Neural cell (in vitro differentiated cells): ENCODE results near the gene IPPK. TPM values are rescaled to one million over a fixed set of nuclear protein-coding genes. Genes with fewer than 3 reads are reported as not detected.

Source experiments
- H2AFZ ChIP-seq: fragments of 200-600, 300-800 bp; sonication (generic), shearing (Covaris generic); 2 replicates; pipeline ENCODE4 v1.6.0; 2014; ENCODE audit warnings: low read depth, mild to moderate bottlenecking, antibody characterized with exemption, low read length, moderate library complexity
- H3F3A ChIP-seq: fragments of 200-600 bp; shearing (Covaris generic); 2 replicates; pipeline ENCODE4 v1.6.1; 2016; ENCODE audit warnings: mild to moderate bottlenecking, moderate library complexity, mixed read lengths, antibody characterized with exemption, low read length; ENCODE audit not compliant: insufficient read depth, poor library complexity, severe bottlenecking
- H3K27ac ChIP-seq: fragments of 200-600, 300-800 bp; sonication (generic), shearing (Covaris generic); 2 replicates; pipeline ENCODE4 v1.5.1; 2014; ENCODE audit warnings: mild to moderate bottlenecking, low read length, moderate library complexity
- H3K27me3 ChIP-seq: fragments of 300-800, 200-600 bp; sonication (generic), shearing (Covaris generic); 2 replicates; pipeline ENCODE4 v1.6.0; 2014; ENCODE audit warnings: mild to moderate bottlenecking, low read depth, low read length, moderate library complexity; ENCODE audit not compliant: insufficient read depth
- H3K36me3 ChIP-seq: fragments of 300-800, 200-600 bp; sonication (generic), shearing (Covaris generic); 2 replicates; pipeline ENCODE4 v1.5.1; 2014; ENCODE audit warnings: mild to moderate bottlenecking, antibody characterized with exemption, low read length, moderate library complexity; ENCODE audit not compliant: insufficient read depth
- H3K4me2 ChIP-seq: fragments of 300-800, 200-600 bp; sonication (generic), shearing (Covaris generic); 2 replicates; pipeline ENCODE4 v1.6.0; 2014; ENCODE audit warnings: mild to moderate bottlenecking, low read length
- H3K4me3 ChIP-seq: fragments of 300-800, 200-600 bp; sonication (generic), shearing (Covaris generic); 2 replicates; pipeline ENCODE4 v1.5.1; 2014; ENCODE audit warnings: mild to moderate bottlenecking, low read length, moderate library complexity
- H3K79me2 ChIP-seq: fragments of 200-600 bp; shearing (Covaris generic); replicated peaks from 2 replicates; pipeline ENCODE4 v1.6.0; 2014; ENCODE audit warnings: mild to moderate bottlenecking, low read length, moderate library complexity; ENCODE audit not compliant: insufficient read depth
- H3K9ac ChIP-seq: fragments of 300-800, 200-600 bp; sonication (generic), shearing (Covaris generic); 2 replicates; pipeline ENCODE4 v1.6.1; 2016; ENCODE audit warnings: mild to moderate bottlenecking, low read length, mixed read lengths
- H3K9me2 ChIP-seq: fragments of 200-600 bp; shearing (Covaris generic); 2 replicates; pipeline ENCODE4 v1.6.1; 2016; ENCODE audit warnings: mild to moderate bottlenecking, low read length, mixed read lengths; ENCODE audit not compliant: insufficient read depth
- H3K9me3 ChIP-seq: fragments of 200-600, 300-800 bp; sonication (generic), shearing (Covaris generic); 2 replicates; pipeline ENCODE4 v1.6.1; 2016; ENCODE audit warnings: mild to moderate bottlenecking, mixed run types, low read length, moderate library complexity, mixed read lengths
- H4K20me1 ChIP-seq: fragments of 200-600 bp; shearing (Covaris generic); 2 replicates; pipeline ENCODE4 v1.6.1; 2016; ENCODE audit warnings: mild to moderate bottlenecking, mixed run types; ENCODE audit not compliant: insufficient read depth
- EP300 ChIP-seq: fragments of 450-650 bp; conservative IDR thresholded peaks from 2 replicates; pipeline ENCODE4 v1.6.1; 2014; ENCODE audit warnings: antibody characterized with exemption, mild to moderate bottlenecking, moderate library complexity; ENCODE audit not compliant: poor library complexity, severe bottlenecking
- EZH2 ChIP-seq: fragments of 200-600, 300-800 bp; shearing (Covaris generic), sonication (generic); IDR thresholded peaks from 2 replicates; pipeline ENCODE4 v1.6.1; 2014; ENCODE audit warnings: antibody characterized with exemption, low read length, borderline replicate concordance, mild to moderate bottlenecking; ENCODE audit not compliant: insufficient read depth, poor library complexity, severe bottlenecking
- MXI1 ChIP-seq: fragments of 450-650 bp; conservative IDR thresholded peaks from 2 replicates; pipeline ENCODE4 v1.6.1; 2014; ENCODE audit warnings: antibody characterized with exemption, mild to moderate bottlenecking; ENCODE audit not compliant: poor library complexity, severe bottlenecking
- POLR2AphosphoS5 ChIP-seq: IDR thresholded peaks from 2 replicates; pipeline ENCODE4 v1.6.1; 2012
- RAD21 ChIP-seq: fragments of 450-650 bp; conservative IDR thresholded peaks from 2 replicates; pipeline ENCODE4 v1.6.1; 2014; ENCODE audit warnings: antibody characterized with exemption, mild to moderate bottlenecking, moderate library complexity
- REST ChIP-seq: IDR thresholded peaks from 2 replicates; pipeline ENCODE4 v1.6.1; 2012; ENCODE audit warnings: borderline replicate concordance
- SMC3 ChIP-seq: fragments of 450-650 bp; conservative IDR thresholded peaks from 2 replicates; pipeline ENCODE4 v1.6.1; 2014; ENCODE audit warnings: antibody characterized with exemption, mild to moderate bottlenecking, moderate library complexity; ENCODE audit not compliant: poor library complexity
- TAF1 ChIP-seq: IDR thresholded peaks from 2 replicates; pipeline ENCODE4 v1.6.1; 2012; ENCODE audit warnings: low read depth
- polyA plus RNA-seq: library from polyadenylated mRNA; depleted of rRNA; stranded (reverse); fragments of >200 nt; gene quantifications from 2 replicates; pipeline ENCODE4 v1.2.3, GENCODE V29; 2014
- TF ChIP-seq, protein P1 (sequence below): fragments of 450-650 bp; IDR thresholded peaks from 2 replicates; pipeline ENCODE4 v1.5.1; 2014; ENCODE audit warnings: antibody characterized with exemption, mild to moderate bottlenecking, moderate library complexity; ENCODE audit not compliant: poor library complexity, severe bottlenecking

Gene IPPK
- polyA plus RNA-seq, 1 donor from 2014 or later: 34.3 TPM

GRCh38 chr9:92716557-92716956 is 46.6 kb upstream of the IPPK start:
- no peak overlapping the region for H2AFZ ChIP-seq
- H3F3A ChIP-seq: no peaks in the 10 kb centered on the region
- H3K9me2 ChIP-seq: no peaks in the 10 kb centered on the region
- no peak overlapping the region for H3K9ac ChIP-seq
- no peaks in the 10 kb centered on the region for H4K20me1 ChIP-seq
- no peak overlapping the region for H3K27ac ChIP-seq
- TF ChIP-seq RAD21: peak; percentile 78
- no peak for TF ChIP-seq MXI1
- TF ChIP-seq EP300: no peak
- peak; percentile 82 for TF ChIP-seq SMC3
- no peak for TF ChIP-seq POLR2AphosphoS5
- TF ChIP-seq TAF1: no peak
- TF ChIP-seq EZH2: no peak
- TF ChIP-seq, protein P1, sequence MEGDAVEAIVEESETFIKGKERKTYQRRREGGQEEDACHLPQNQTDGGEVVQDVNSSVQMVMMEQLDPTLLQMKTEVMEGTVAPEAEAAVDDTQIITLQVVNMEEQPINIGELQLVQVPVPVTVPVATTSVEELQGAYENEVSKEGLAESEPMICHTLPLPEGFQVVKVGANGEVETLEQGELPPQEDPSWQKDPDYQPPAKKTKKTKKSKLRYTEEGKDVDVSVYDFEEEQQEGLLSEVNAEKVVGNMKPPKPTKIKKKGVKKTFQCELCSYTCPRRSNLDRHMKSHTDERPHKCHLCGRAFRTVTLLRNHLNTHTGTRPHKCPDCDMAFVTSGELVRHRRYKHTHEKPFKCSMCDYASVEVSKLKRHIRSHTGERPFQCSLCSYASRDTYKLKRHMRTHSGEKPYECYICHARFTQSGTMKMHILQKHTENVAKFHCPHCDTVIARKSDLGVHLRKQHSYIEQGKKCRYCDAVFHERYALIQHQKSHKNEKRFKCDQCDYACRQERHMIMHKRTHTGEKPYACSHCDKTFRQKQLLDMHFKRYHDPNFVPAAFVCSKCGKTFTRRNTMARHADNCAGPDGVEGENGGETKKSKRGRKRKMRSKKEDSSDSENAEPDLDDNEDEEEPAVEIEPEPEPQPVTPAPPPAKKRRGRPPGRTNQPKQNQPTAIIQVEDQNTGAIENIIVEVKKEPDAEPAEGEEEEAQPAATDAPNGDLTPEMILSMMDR: peak; percentile 86
- TF ChIP-seq REST: no peak
- peaks cover 5% of the 10 kb centered on the region for H3K36me3 ChIP-seq
- no peak overlapping the region for H3K4me2 ChIP-seq
- no peaks in the 10 kb centered on the region for H3K27me3 ChIP-seq
- no peak overlapping the region for H3K4me3 ChIP-seq
- no peaks in the 10 kb centered on the region for H3K9me3 ChIP-seq
- H3K79me2 ChIP-seq: no peaks in the 10 kb centered on the region

DNA sequence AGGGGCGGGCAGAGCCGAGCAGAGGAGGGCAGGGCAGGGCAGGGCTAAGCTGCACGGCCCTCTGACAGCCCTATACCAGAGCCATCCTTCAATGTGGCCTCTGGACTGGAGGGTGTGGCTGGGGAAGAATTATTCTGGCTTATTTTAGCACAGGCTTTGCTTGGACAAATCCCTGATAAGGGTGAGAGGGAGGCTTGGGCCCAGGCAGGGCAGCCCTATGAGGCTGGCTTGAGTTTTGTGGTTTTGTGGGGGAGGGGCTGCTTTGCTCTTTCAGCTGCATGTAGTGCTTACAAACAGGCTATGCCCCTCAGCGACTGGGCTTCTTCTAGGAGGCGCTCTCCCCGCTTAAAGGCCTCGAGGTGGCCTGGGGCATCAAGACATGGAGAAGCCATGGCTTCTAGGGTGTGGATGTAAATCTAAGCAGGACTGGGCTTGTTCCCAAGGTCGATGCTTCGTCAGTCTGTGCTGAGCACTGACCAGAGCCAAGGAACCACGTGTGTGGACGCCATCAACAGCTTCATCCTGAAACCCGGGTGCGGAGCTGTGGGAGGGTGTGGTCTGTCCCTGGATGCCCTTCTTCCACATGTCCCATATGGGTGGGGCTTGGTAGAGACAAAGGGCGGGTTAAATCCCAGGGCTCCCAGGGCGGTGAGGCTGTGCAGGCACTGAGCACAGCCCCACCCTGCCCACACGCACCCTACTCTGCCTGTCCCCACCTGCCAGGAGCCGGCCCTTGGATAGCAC is 45.7 kb upstream of the IPPK start:
- Histone ChIP-seq H3F3A (no peaks in the 10 kb centered on the region), H3K9me3 (no peaks in the 10 kb centered on the region), H4K20me1 (no peaks in the 10 kb centered on the region), H3K4me3 (no peak overlapping the region), H3K9me2 (no peaks in the 10 kb centered on the region), H2AFZ (no peak overlapping the region), H3K27ac (no peak overlapping the region), H3K79me2 (no peaks in the 10 kb centered on the region), H3K36me3 (peaks cover 5% of the 10 kb centered on the region), H3K9ac (no peak overlapping the region), H3K27me3 (no peaks in the 10 kb centered on the region), H3K4me2 (no peak overlapping the region)
- no peak for TF ChIP-seq EP300
- no peak for TF ChIP-seq TAF1
- TF ChIP-seq, protein P1: no peak
- no peak for TF ChIP-seq RAD21
- no peak for TF ChIP-seq SMC3
- TF ChIP-seq POLR2AphosphoS5: no peak
- no peak for TF ChIP-seq EZH2
- TF ChIP-seq MXI1: no peak
- TF ChIP-seq REST: no peak
